ENCODE measurements around the gene PPP1R15B. TPM values are rescaled to one million over a fixed set of nuclear protein-coding genes. Genes with fewer than 3 reads are reported as not detected.

The PPP1R15B gene
- total RNA-seq, 2 experiments from 2014 or later, result 76.0 to 76.1 TPM

- Mint-ChIP-seq H3K27me3 (no peaks in the 10 kb centered on the region), H3K4me1 (peaks cover 64% of the 10 kb centered on the region), H3K27ac (no peak overlapping the region), H3K4me3 (no peak overlapping the region), H3K9me3 (no peaks in the 10 kb centered on the region), H3K36me3 (ENCODE audit: low read depth) (peaks cover 45% of the 10 kb centered on the region)
- DNase-seq, result no peak
- POLR2A ChIA-PET, result interaction anchor here (2.8 to 6.0 kb wide), 2 partner anchors 45 to 56 kb away, joined by 11 to 57 read pairs; partner anchors contain the start of gene PIK3C2B
- CTCF ChIA-PET, result interaction anchor here (1.5 to 10.6 kb wide), 3 partner anchors 19 to 63 kb away, joined by 3 to 519 read pairs (median 63); partner anchors contain the start of gene PIK3C2B
These were observed 38.2 kb upstream of the PPP1R15B start for GRCh38 chr1:204449678-204450280.

GRCh38 chr1:204448991-204449677 lies 37.5 kb upstream of the PPP1R15B start:
- CTCF ChIA-PET, result interaction anchor here (0.6 to 10.6 kb wide), 5 partner anchors 18 to 702 kb away, joined by 3 to 519 read pairs (median 4); partner anchors contain the start of gene PIK3C2B
- Mint-ChIP-seq H3K27ac (peak overlapping the region; percentile 23), H3K4me3 (no peak overlapping the region), H3K4me1 (peaks cover 66% of the 10 kb centered on the region), H3K27me3 (no peaks in the 10 kb centered on the region), H3K36me3 (ENCODE audit: low read depth) (peaks cover 48% of the 10 kb centered on the region), H3K9me3 (no peaks in the 10 kb centered on the region)
- POLR2A ChIA-PET, result interaction anchor here (0.6 to 6.0 kb wide), 4 partner anchors 40 to 547 kb away, joined by 3 to 57 read pairs (median 8); partner anchors contain the start of gene PIK3C2B
- no peak for DNase-seq

DNA sequence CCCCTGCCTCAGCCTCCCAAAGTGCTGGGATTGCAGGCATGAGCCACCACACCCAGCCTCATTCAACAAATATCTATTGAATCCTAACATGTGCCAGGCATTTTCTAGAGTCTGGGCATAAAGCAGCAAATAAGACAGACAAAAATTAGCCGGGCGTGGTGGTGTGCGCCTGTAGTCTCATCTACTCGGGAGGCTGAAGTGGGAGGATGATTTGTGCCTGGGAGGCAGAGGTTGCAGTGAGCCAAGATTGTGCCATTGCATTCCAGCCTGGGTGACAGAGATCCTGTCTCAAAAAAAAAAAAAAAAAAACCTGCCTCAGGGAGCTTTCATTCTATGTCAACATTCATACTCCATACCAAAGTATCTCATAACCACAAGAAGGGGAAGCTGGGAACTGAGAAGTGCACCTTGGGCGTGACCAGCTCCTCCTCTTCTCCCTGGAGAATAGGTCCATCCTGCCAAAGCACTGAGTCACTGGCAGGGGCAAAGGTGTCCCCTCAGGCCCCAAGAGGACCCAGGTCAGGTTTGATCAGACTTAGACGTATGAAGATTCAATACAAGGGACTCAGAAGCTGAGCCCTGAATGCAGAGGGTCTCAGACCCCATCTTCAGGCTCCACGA lies 36.8 kb upstream of the PPP1R15B start:
- CTCF ChIA-PET, result interaction anchor here (0.6 to 10.6 kb wide), 7 partner anchors 9 to 703 kb away, joined by 3 to 519 read pairs (median 4); partner anchors contain the start of gene PIK3C2B
- peaks cover 50% of the 10 kb centered on the region for H3K36me3 Mint-ChIP-seq (ENCODE audit: low read depth)

GRCh38 chr1:204447736-204448135 lies 36.1 kb upstream of the PPP1R15B start:
- ChIA-PET POLR2A (interaction anchor here (1.2 to 6.0 kb wide), 7 partner anchors 11 to 68 kb away, joined by 4 to 57 read pairs (median 5); partner anchors contain the start of genes MDM4 and PIK3C2B), CTCF (interaction anchor here (0.6 to 10.6 kb wide), 8 partner anchors 8 to 359 kb away, joined by 3 to 519 read pairs (median 14); partner anchors contain the start of gene PIK3C2B)
- H3K9me3 Mint-ChIP-seq, result no peaks in the 10 kb centered on the region
- H3K4me1 Mint-ChIP-seq, result peaks cover 67% of the 10 kb centered on the region
- no peak for DNase-seq
- H3K4me3 Mint-ChIP-seq, result no peak overlapping the region
- H3K27ac Mint-ChIP-seq, result no peak overlapping the region
- no peaks in the 10 kb centered on the region for H3K27me3 Mint-ChIP-seq
- peaks cover 52% of the 10 kb centered on the region for H3K36me3 Mint-ChIP-seq (ENCODE audit: low read depth)

More for the DNA sequence above, 36.8 kb upstream of the PPP1R15B start:
- POLR2A ChIA-PET, result interaction anchor here (0.6 to 6.0 kb wide), 8 partner anchors 38 to 547 kb away, joined by 3 to 57 read pairs (median 4); partner anchors contain the start of gene PIK3C2B
- Mint-ChIP-seq H3K4me1 (peaks cover 72% of the 10 kb centered on the region), H3K27ac (peak overlapping the region; percentile 23), H3K4me3 (no peak overlapping the region), H3K9me3 (no peaks in the 10 kb centered on the region), H3K27me3 (no peaks in the 10 kb centered on the region)
- DNase-seq, result no peak

DNA sequence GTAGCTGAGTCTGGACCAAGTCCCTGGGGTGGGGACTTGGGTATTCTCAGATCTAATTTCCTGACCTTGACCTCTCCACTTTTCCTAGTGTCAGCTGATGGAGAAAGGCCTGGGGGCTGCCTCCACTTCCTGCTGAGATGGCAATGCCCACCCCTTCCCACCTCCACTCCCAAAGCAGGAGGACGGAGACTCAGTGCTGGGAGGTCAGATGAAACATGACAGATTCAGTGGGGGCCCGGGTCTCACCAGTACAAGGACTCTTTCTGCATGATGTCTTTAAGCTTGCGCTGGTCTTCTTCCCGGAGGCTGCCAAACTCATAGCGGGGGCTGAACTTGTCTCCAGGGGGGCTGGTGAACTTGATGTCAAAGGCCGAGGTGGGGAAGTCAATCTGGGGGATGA lies 35.6 kb upstream of the PPP1R15B start:
- H3K4me1 Mint-ChIP-seq, result peaks cover 66% of the 10 kb centered on the region
- CTCF ChIA-PET, result interaction anchor here (0.6 to 10.6 kb wide), 19 partner anchors 8 to 360 kb away, joined by 3 to 519 read pairs (median 5); partner anchors contain the start of genes MDM4 and PIK3C2B
- H3K27ac Mint-ChIP-seq, result no peak overlapping the region
- no peaks in the 10 kb centered on the region for H3K9me3 Mint-ChIP-seq
- POLR2A ChIA-PET, result interaction anchor here (0.9 to 6.0 kb wide), 10 partner anchors 11 to 119 kb away, joined by 3 to 57 read pairs (median 4); partner anchors contain the start of genes MDM4 and PIK3C2B
- no peak overlapping the region for H3K4me3 Mint-ChIP-seq
- H3K36me3 Mint-ChIP-seq (ENCODE audit: low read depth), result peaks cover 57% of the 10 kb centered on the region
- DNase-seq, result no peak
- no peaks in the 10 kb centered on the region for H3K27me3 Mint-ChIP-seq

GRCh38 chr1:204446413-204447111 lies 34.9 kb upstream of the PPP1R15B start:
- Mint-ChIP-seq H3K9me3 (no peaks in the 10 kb centered on the region), H3K4me3 (no peak overlapping the region), H3K4me1 (peaks cover 61% of the 10 kb centered on the region), H3K36me3 (ENCODE audit: low read depth) (peaks cover 63% of the 10 kb centered on the region), H3K27ac (peak overlapping the region; percentile 57), H3K27me3 (no peaks in the 10 kb centered on the region)
- POLR2A ChIA-PET, result interaction anchor here (0.6 to 6.0 kb wide), 9 partner anchors 12 to 119 kb away, joined by 3 to 57 read pairs (median 4); partner anchors contain the start of genes MDM4 and PIK3C2B
- DNase-seq, result peak; percentile 79
- CTCF ChIA-PET, result interaction anchor here (0.6 to 10.6 kb wide), 25 partner anchors 7 to 360 kb away, joined by 3 to 519 read pairs (median 4); partner anchors contain the start of genes MDM4 and PIK3C2B

DNA sequence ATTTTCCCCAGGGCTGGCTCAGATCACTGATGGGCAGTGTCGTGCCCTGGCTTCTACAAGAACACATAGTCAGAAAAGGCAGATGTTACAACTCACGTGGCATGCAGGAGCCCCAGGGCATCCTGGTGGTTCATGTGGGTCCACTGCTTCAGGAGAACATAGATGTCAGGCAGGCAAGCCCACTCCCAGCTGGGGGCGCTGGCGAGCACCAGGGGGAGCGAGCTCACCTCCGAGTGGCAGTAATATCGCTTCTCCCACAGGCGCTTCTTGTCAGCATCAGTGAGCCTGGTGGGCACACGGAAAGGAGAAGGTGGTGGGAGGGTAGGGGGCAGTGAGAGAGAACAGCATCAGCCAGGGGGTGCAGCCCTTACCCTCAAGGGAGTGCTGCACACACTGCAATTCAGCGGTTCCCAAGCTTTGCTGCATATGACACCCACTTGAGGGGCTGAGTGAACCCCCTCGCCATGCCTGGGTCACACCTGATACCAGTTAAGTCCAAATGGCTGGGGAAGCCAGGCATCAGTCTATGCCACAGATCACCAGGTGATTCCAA lies 34.3 kb upstream of the PPP1R15B start:
- H3K27me3 Mint-ChIP-seq, result no peaks in the 10 kb centered on the region
- ChIA-PET CTCF (interaction anchor here (0.7 to 10.6 kb wide), 18 partner anchors 10 to 361 kb away, joined by 3 to 519 read pairs (median 6); partner anchors contain the start of gene PIK3C2B), POLR2A (interaction anchor here (0.9 to 6.0 kb wide), 6 partner anchors 13 to 99 kb away, joined by 3 to 57 read pairs (median 4); partner anchors contain the start of gene PIK3C2B)
- no peak overlapping the region for H3K4me3 Mint-ChIP-seq
- H3K27ac Mint-ChIP-seq, result no peak overlapping the region
- peaks cover 57% of the 10 kb centered on the region for H3K4me1 Mint-ChIP-seq
- H3K9me3 Mint-ChIP-seq, result no peaks in the 10 kb centered on the region
- DNase-seq, result peak; percentile 65
- peaks cover 68% of the 10 kb centered on the region for H3K36me3 Mint-ChIP-seq (ENCODE audit: low read depth)

GRCh38 chr1:204443871-204444581 lies 32.4 kb upstream of the PPP1R15B start:
- Mint-ChIP-seq H3K27me3 (no peaks in the 10 kb centered on the region), H3K4me1 (peaks cover 43% of the 10 kb centered on the region), H3K9me3 (no peaks in the 10 kb centered on the region), H3K4me3 (no peak overlapping the region), H3K36me3 (ENCODE audit: low read depth) (peaks cover 64% of the 10 kb centered on the region), H3K27ac (peak overlapping the region; percentile 63)
- DNase-seq, result peak; percentile 26
- CTCF ChIA-PET, result interaction anchor here (0.9 to 6.2 kb wide), 9 partner anchors 9 to 363 kb away, joined by 3 to 46 read pairs (median 8); partner anchors contain the start of gene PIK3C2B
- POLR2A ChIA-PET, result interaction anchor here (0.8 to 2.1 kb wide), 4 partner anchors 9 to 117 kb away, joined by 3 to 17 read pairs (median 4); partner anchors contain the start of gene PIK3C2B

GRCh38 chr1:204443260-204443619 lies 31.6 kb upstream of the PPP1R15B start:
- CTCF ChIA-PET, result interaction anchor here (1.1 to 6.2 kb wide), 7 partner anchors 11 to 364 kb away, joined by 5 to 46 read pairs (median 8); partner anchors contain the start of gene PIK3C2B
- Mint-ChIP-seq H3K36me3 (ENCODE audit: low read depth) (peaks cover 60% of the 10 kb centered on the region), H3K27me3 (no peaks in the 10 kb centered on the region), H3K4me1 (peaks cover 43% of the 10 kb centered on the region), H3K27ac (no peak overlapping the region), H3K9me3 (no peaks in the 10 kb centered on the region), H3K4me3 (no peak overlapping the region)
- no peak for DNase-seq
- POLR2A ChIA-PET, result interaction anchor here (0.8 to 2.1 kb wide), 4 partner anchors 9 to 117 kb away, joined by 3 to 17 read pairs (median 4); partner anchors contain the start of gene PIK3C2B

DNA sequence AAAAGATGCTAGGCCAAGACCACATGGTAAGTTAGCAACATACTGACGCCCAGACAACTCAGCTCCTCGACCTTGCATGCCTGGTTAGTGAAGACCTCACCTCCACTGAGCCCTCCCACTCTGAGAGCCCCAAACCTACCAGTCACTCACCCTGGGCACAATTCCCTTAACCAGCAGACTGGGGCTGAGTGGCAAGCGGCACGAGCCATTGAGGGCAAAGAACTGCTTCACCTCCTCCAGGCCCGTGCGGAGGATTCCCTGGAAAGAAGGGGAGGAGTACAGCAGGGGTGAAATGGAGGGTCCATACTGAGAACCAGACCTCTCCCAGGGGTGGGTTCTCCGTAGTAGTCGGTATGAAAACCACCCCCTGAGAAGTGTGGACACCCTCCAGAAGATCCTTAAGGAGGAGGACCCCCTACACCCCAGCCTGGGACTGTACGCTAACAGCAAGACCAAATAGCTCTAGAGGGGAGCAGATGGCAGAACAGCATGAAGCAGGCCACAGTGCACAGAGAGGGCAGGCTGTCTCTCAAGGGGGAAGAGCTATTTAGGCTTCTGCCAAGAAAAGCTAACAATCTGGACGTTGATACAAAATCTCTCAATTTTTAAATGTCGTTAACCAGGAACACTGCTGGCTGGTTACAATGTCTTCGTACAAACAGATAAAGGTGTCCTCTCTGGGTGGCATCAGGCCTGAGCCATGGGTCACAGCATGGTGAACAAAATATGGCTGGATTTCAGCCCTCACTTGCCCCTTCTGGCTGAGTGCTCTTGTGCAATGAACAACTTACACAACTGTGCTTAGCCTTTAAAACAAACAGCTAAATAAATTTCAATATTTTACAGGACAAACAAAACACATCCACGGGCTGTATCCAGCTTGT lies 31.0 kb upstream of the PPP1R15B start:
- Mint-ChIP-seq H3K27ac (no peak overlapping the region), H3K4me1 (peaks cover 38% of the 10 kb centered on the region), H3K36me3 (ENCODE audit: low read depth) (peaks cover 61% of the 10 kb centered on the region)

More for the DNA sequence above, 31.0 kb upstream of the PPP1R15B start:
- Mint-ChIP-seq H3K9me3 (no peaks in the 10 kb centered on the region), H3K27me3 (no peaks in the 10 kb centered on the region), H3K4me3 (no peak overlapping the region)
- CTCF ChIA-PET, result interaction anchor here (1.7 to 6.2 kb wide), 4 partner anchors 11 to 364 kb away, joined by 8 to 46 read pairs (median 23); partner anchors contain the start of gene PIK3C2B
- POLR2A ChIA-PET, result interaction anchor here (1.4 to 2.1 kb wide), 3 partner anchors 10 to 51 kb away, joined by 3 to 17 read pairs (median 5); partner anchors contain the start of gene PIK3C2B
- DNase-seq, result no peak

All from activated CD4-positive, alpha-beta memory T cell treated with anti-CD3 and anti-CD28 coated beads, Interleukin-2, amount 10 ng/mL, durations not matched to agents 7 days and 5 days (primary cell).